Activated CD8-positive, alpha-beta memory T cell treated with anti-CD3 and anti-CD28 coated beads for 24 hours (primary cell): ENCODE measurements around the gene LDLRAD4.

Source experiments
- DNase-seq: peaks from one replicate; pipeline ENCODE4 v3.0.0-alpha.2; 2020

The LDLRAD4 gene

GRCh38 chr18:13499803-13500202, 281.2 kb downstream of the LDLRAD4 start:
- DNase-seq, result no peak

GRCh38 chr18:13500227-13500865, 281.8 kb downstream of the LDLRAD4 start:
- no peak for DNase-seq

GRCh38 chr18:13500869-13501542, 282.4 kb downstream of the LDLRAD4 start:
- no peak for DNase-seq

GRCh38 chr18:13501543-13501887, 283.0 kb downstream of the LDLRAD4 start:
- DNase-seq, result no peak

GRCh38 chr18:13501891-13502290, 283.3 kb downstream of the LDLRAD4 start:
- no peak for DNase-seq

- DNase-seq, result no peak
These were observed 284.0 kb downstream of the LDLRAD4 start for GRCh38 chr18:13502585-13502984.

- no peak for DNase-seq
These were observed 285.3 kb downstream of the LDLRAD4 start for GRCh38 chr18:13503836-13504235.

GRCh38 chr18:13505780-13506345, 287.3 kb downstream of the LDLRAD4 start:
- no peak for DNase-seq

GRCh38 chr18:13510594-13510993, 292.0 kb downstream of the LDLRAD4 start:
- no peak for DNase-seq

GRCh38 chr18:13511961-13512577, 293.5 kb downstream of the LDLRAD4 start:
- no peak for DNase-seq

- DNase-seq, result no peak
These were observed 294.5 kb downstream of the LDLRAD4 start for GRCh38 chr18:13513021-13513420.

- DNase-seq, result no peak
These were observed 294.9 kb downstream of the LDLRAD4 start for GRCh38 chr18:13513481-13513880.

- DNase-seq, result no peak
These were observed 296.0 kb downstream of the LDLRAD4 start for GRCh38 chr18:13514558-13514957.

GRCh38 chr18:13516855-13517254, 298.3 kb downstream of the LDLRAD4 start:
- DNase-seq, result no peak

GRCh38 chr18:13517369-13517768, 298.8 kb downstream of the LDLRAD4 start:
- DNase-seq, result no peak

GRCh38 chr18:13518382-13518781, 299.8 kb downstream of the LDLRAD4 start:
- DNase-seq, result no peak

- DNase-seq, result no peak
These were observed 301.7 kb downstream of the LDLRAD4 start for GRCh38 chr18:13520306-13520705.

- DNase-seq, result peak; percentile 32
These were observed 302.2 kb downstream of the LDLRAD4 start for GRCh38 chr18:13520741-13521140.

- peak; percentile 11 for DNase-seq
These were observed 302.9 kb downstream of the LDLRAD4 start for GRCh38 chr18:13521418-13521817.

GRCh38 chr18:13522256-13522655, 303.7 kb downstream of the LDLRAD4 start:
- no peak for DNase-seq

- DNase-seq, result no peak
These were observed 304.5 kb downstream of the LDLRAD4 start for GRCh38 chr18:13522861-13523660.

GRCh38 chr18:13524054-13524453, 305.5 kb downstream of the LDLRAD4 start:
- DNase-seq, result no peak

- DNase-seq, result no peak
These were observed 306.3 kb downstream of the LDLRAD4 start for GRCh38 chr18:13524811-13525210.
